Measurements from ENCODE around the gene SLC15A5. TPM values are rescaled to one million over a fixed set of nuclear protein-coding genes. Genes with fewer than 3 reads are reported as not detected.

SLC15A5 gene
- total and polyA plus RNA-seq, 11 donors = not detected

DNA sequence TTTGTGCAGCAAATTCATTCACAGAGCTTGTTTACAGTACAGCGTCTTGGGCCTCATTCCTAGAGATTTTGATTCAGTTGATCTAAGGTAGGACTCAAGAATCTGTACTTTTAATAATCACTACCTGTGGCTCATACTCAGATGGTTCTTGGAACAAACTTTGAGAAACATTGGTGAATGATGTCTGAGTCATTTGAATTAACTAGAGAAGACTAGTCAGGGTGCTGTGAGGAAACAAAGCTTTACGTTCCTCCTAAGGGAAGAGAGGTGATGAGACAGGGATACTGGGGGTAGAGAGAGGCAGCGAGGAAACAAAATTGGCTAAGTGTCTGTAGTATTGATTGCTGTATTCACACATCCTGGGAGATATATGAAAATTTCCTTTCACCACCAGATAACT is 109.4 kb downstream of the SLC15A5 start:
- no peaks in the 10 kb centered on the region for H3K4me1 ChIP-seq
- DNase-seq (no peak), ATAC-seq (no peak)
- H3K9me3 ChIP-seq = no peaks in the 10 kb centered on the region
- no peaks in the 10 kb centered on the region for H3K36me3 ChIP-seq
- no peaks in the 10 kb centered on the region for H3K27me3 ChIP-seq
- TF ChIP-seq POLR2A (IDR thresholded peaks at IDR 0.05) = no peak
- TF ChIP-seq, protein P1, sequence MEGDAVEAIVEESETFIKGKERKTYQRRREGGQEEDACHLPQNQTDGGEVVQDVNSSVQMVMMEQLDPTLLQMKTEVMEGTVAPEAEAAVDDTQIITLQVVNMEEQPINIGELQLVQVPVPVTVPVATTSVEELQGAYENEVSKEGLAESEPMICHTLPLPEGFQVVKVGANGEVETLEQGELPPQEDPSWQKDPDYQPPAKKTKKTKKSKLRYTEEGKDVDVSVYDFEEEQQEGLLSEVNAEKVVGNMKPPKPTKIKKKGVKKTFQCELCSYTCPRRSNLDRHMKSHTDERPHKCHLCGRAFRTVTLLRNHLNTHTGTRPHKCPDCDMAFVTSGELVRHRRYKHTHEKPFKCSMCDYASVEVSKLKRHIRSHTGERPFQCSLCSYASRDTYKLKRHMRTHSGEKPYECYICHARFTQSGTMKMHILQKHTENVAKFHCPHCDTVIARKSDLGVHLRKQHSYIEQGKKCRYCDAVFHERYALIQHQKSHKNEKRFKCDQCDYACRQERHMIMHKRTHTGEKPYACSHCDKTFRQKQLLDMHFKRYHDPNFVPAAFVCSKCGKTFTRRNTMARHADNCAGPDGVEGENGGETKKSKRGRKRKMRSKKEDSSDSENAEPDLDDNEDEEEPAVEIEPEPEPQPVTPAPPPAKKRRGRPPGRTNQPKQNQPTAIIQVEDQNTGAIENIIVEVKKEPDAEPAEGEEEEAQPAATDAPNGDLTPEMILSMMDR (IDR thresholded peaks at IDR 0.05) = no peak
- H3K4me3 ChIP-seq = no peak overlapping the region
- no peak overlapping the region for H3K27ac ChIP-seq
- intact Hi-C loops (cut with DNase I) = loop anchor here in 5 of 10 donors (10.0 kb wide), 1 partner anchor 197 kb away; no protein-coding TSS in a partner anchor
- WGBS, 4 donors = 85 to 92% (median 89%) methylated on average over 3 of the region's 3 CpGs

GRCh38 chr12:16166563-16167470 is 110.7 kb downstream of the SLC15A5 start:
- no peak for DNase-seq
- Histone ChIP-seq H3K4me3 (no peak overlapping the region), H3K9me3 (no peaks in the 10 kb centered on the region), H3K4me1 (no peaks in the 10 kb centered on the region), H3K27ac (no peak overlapping the region), H3K27me3 (no peaks in the 10 kb centered on the region), H3K36me3 (no peaks in the 10 kb centered on the region)
- ATAC-seq = no peak
- no peak for TF ChIP-seq POLR2A (IDR thresholded peaks at IDR 0.05)
- TF ChIP-seq, protein P1 (IDR thresholded peaks at IDR 0.05) = no peak
- 73 to 78% (median 75%) methylated on average over 5 of the region's 5 CpGs for WGBS, 4 donors
- intact Hi-C loops (cut with DNase I) = loop anchor here in 5 of 10 donors (10.0 kb wide), 1 partner anchor 198 kb away; no protein-coding TSS in a partner anchor

- DNase-seq = no peak
- TF ChIP-seq, protein P1 (IDR thresholded peaks at IDR 0.05) = peak in 10 of 12 donors; percentile 15 to 45 (median 28)
- no peak for TF ChIP-seq POLR2A (IDR thresholded peaks at IDR 0.05)
- intact Hi-C loops (cut with DNase I) = loop anchor here in 5 of 10 donors (10.0 kb wide), 1 partner anchor 199 kb away; no protein-coding TSS in a partner anchor
- H3K4me1 ChIP-seq = no peaks in the 10 kb centered on the region
- H3K9me3 ChIP-seq = no peaks in the 10 kb centered on the region
- no peak overlapping the region for H3K4me3 ChIP-seq
- H3K27ac ChIP-seq = no peak overlapping the region
- ATAC-seq = peak in 1 of 4 donors; percentile 46
- 0 to 5% (median 1%) methylated on average over 2 of the region's 2 CpGs for WGBS, 4 donors
- no peaks in the 10 kb centered on the region for H3K36me3 ChIP-seq
- no peaks in the 10 kb centered on the region for H3K27me3 ChIP-seq
Measured at GRCh38 chr12:16165506-16165905, 112.0 kb downstream of the SLC15A5 start.

DNA sequence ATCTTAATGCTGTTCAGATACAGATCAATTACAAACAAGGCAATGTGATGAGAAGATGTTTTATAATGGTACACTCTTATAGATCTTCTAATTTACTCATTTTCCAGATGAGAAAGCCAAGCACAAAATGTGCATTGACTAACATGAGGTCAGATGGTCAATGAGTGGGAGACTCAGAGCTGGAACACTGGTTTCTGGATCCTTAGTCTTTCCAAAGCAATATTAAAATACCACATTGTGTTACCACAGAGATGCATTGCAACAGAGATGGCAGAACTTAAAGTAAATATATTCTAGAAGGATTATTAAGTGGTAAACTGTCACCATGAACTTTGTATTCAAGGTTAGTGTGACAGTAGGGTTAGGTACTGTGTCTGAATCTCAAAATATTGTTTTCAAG is 113.6 kb downstream of the SLC15A5 start:
- Histone ChIP-seq H3K27me3 (no peaks in the 10 kb centered on the region), H3K27ac (no peak overlapping the region), H3K4me1 (no peaks in the 10 kb centered on the region), H3K36me3 (no peaks in the 10 kb centered on the region), H3K9me3 (no peaks in the 10 kb centered on the region), H3K4me3 (no peak overlapping the region)
- intact Hi-C loops (cut with DNase I) = loop anchor here in 5 of 10 donors (10.0 kb wide), 1 partner anchor 201 kb away; no protein-coding TSS in a partner anchor
- DNase-seq (no peak), ATAC-seq (no peak)
- TF ChIP-seq, protein P1 (IDR thresholded peaks at IDR 0.05) = no peak
- no peak for TF ChIP-seq POLR2A (IDR thresholded peaks at IDR 0.05)
